A549 (cell line): Measurements from ENCODE around the gene SLC37A1. TPM values are rescaled to one million over a fixed set of nuclear protein-coding genes. Genes with fewer than 3 reads are reported as not detected.

Source experiments
- ATAC-seq, 2 experiments: fragments of 200-7000 bp in 1 of 2; fragments of >200 bp in 1 of 2; cut with Nextera tagmentation in 1 of 2; cut with Tn5 transposase in 1 of 2; 3 replicates each; pipeline versions ENCODE4 v1.8.0 to v1.9.1; 2018 to 2020; ENCODE audit warnings: mild to moderate bottlenecking in 1 of 2, moderate library complexity in 1 of 2
- CTCF ChIA-PET: fragments of 300-600 bp; sonication (Branson Sonifier 250); formaldehyde crosslinking; extraction: SDS; loops from one replicate; lab custom pipeline; 2021; ENCODE audit warnings: antibody characterized with exemption, inconsistent platforms; lab: Yijun Ruan, JAX
- POLR2A ChIA-PET: fragments of 350-600 bp; formaldehyde crosslinking; extraction: SDS; loops from one replicate; lab custom pipeline; 2021; ENCODE audit warnings: antibody characterized with exemption, inconsistent platforms; lab: Yijun Ruan, JAX
- DNase-seq, 2 experiments: peaks; one replicate each; pipeline versions ENCODE4 v3.0.0 to v3.0.0-alpha.2; 2011 to 2016; ENCODE audit warnings: low read depth in 1 of 2, low spot score in 1 of 2
- FAIRE-seq: peaks from 2 replicates; lab custom pipeline; 2011; peaks lifted over from hg19 to GRCh38; lab: Jason Lieb, UNC
- H3K27ac ChIP-seq, 2 experiments: fragments of >200 bp; sonication (Bioruptor Twin); formaldehyde crosslinking; 3 replicates each; pipeline ENCODE4 v1.5.1; 2016 to 2017
- H3K4me1 ChIP-seq: fragments of >200 bp; sonication (Bioruptor Twin); formaldehyde crosslinking; 3 replicates; pipeline ENCODE4 v1.6.1; 2016
- H3K4me2 ChIP-seq: fragments of >200 bp; sonication (Bioruptor Twin); formaldehyde crosslinking; 3 replicates; pipeline ENCODE4 v1.6.1; 2016
- H3K4me3 ChIP-seq: fragments of >200 bp; sonication (Bioruptor Twin); formaldehyde crosslinking; 3 replicates; pipeline ENCODE4 v1.5.1; 2016
- H3K9me3 ChIP-seq: fragments of >200 bp; sonication (Bioruptor Twin); formaldehyde crosslinking; 3 replicates; pipeline ENCODE4 v1.6.1; 2016
- ATOH8 ChIP-seq: fragments of 250-450 bp; sonication (Bioruptor Pico); IDR thresholded peaks from 2 replicates; pipeline ENCODE4 v1.5.0; 2020; ENCODE audit warnings: low read depth, mild to moderate bottlenecking, moderate library complexity
- BHLHE40 ChIP-seq: IDR thresholded peaks from 2 replicates; pipeline ENCODE4 v1.6.1; 2012; ENCODE audit warnings: low read depth, low read length, inconsistent platforms
- CBX8 ChIP-seq: fragments of 200-600 bp; sonication (generic); IDR thresholded peaks from 2 replicates; pipeline ENCODE4 v1.6.1; 2016
- CHD4 ChIP-seq: fragments of 200-600 bp; sonication (generic); IDR thresholded peaks from 2 replicates; pipeline ENCODE4 v1.6.1; 2016; ENCODE audit warnings: antibody characterized with exemption, mild to moderate bottlenecking, borderline replicate concordance
- CTCF ChIP-seq: fragments of >200 bp; sonication (Bioruptor Twin); formaldehyde crosslinking; IDR thresholded peaks from 3 replicates; pipeline ENCODE4 v1.5.1; 2016
- FOSL2 ChIP-seq, 2 experiments: fragments of 450-650 bp in 1 of 2; fragments of >200 bp in 1 of 2; sonication (Bioruptor Twin) in 1 of 2; formaldehyde crosslinking; IDR thresholded peaks; 2 replicates each; pipeline versions ENCODE4 v1.5.0 to v1.6.1; 2016 to 2020; ENCODE audit warnings: mild to moderate bottlenecking in 1 of 2, moderate library complexity in 1 of 2
- FOXS1 ChIP-seq: fragments of 250-450 bp; sonication (Bioruptor Pico); IDR thresholded peaks from 2 replicates; pipeline ENCODE4 v1.5.0; 2020; ENCODE audit warnings: mild to moderate bottlenecking, moderate library complexity
- HMGXB4 ChIP-seq: fragments of 250-450 bp; sonication (Bioruptor Pico); IDR thresholded peaks from 2 replicates; pipeline ENCODE4 v1.5.0; 2021; ENCODE audit warnings: mild to moderate bottlenecking, moderate library complexity, borderline replicate concordance
- MAFK ChIP-seq: fragments of 450-650 bp; IDR thresholded peaks from 2 replicates; pipeline ENCODE4 v1.6.1; 2014; ENCODE audit not compliant: partially characterized antibody
- MYC ChIP-seq: IDR thresholded peaks from 2 replicates; pipeline ENCODE4 v1.6.1; 2012; ENCODE audit warnings: mild to moderate bottlenecking, inconsistent platforms, low read length, improper control_type of control experiment, borderline replicate concordance
- NFE2L2 ChIP-seq: fragments of 150-350 bp; conservative IDR thresholded peaks from 2 replicates; pipeline ENCODE4 v1.6.1; 2014; ENCODE audit warnings: low read length
- PBX3 ChIP-seq: IDR thresholded peaks from 2 replicates; pipeline ENCODE4 v1.6.1; 2012
- POLR2A ChIP-seq: IDR thresholded peaks from 2 replicates; pipeline ENCODE4 v1.6.1; 2012; ENCODE audit warnings: mild to moderate bottlenecking, low read length
- POLR2AphosphoS2 ChIP-seq: conservative IDR thresholded peaks from 2 replicates; pipeline ENCODE4 v1.6.1; 2012; ENCODE audit warnings: low read length, improper control_type of control experiment, inconsistent platforms
- RAD21 ChIP-seq, 2 experiments: fragments of >200 bp in 1 of 2; sonication (Bioruptor Twin) in 1 of 2; formaldehyde crosslinking in 1 of 2; IDR thresholded peaks in 1 of 2; conservative IDR thresholded peaks in 1 of 2; 2 replicates in 1 of 2; 3 replicates in 1 of 2; pipeline ENCODE4 v1.6.1; 2012 to 2018; ENCODE audit warnings: inconsistent platforms in 1 of 2
- RFX5 ChIP-seq: fragments of 450-650 bp; IDR thresholded peaks from 2 replicates; pipeline ENCODE4 v1.7.1; 2014; ENCODE audit warnings: antibody characterized with exemption, mild to moderate bottlenecking, moderate library complexity
- SMC3 ChIP-seq: fragments of >200 bp; sonication (Bioruptor Twin); formaldehyde crosslinking; IDR thresholded peaks from 3 replicates; pipeline ENCODE4 v1.6.1; 2018; ENCODE audit warnings: inconsistent platforms
- TP53 ChIP-seq: fragments of 250-450 bp; sonication (Bioruptor Pico); IDR thresholded peaks from 2 replicates; pipeline ENCODE4 v1.5.0; 2021; ENCODE audit warnings: mild to moderate bottlenecking, moderate library complexity
- WGBS: methylation state at CpG from one replicate; pipeline ENCODE4 v1.1.6; 2017; ENCODE audit errors: missing lambda C conversion rate; 5-methylcytosine and 5-hydroxymethylcytosine counted together
- polyA plus RNA-seq, 4 experiments: library from polyadenylated mRNA; depleted of rRNA in 3 of 4; stranded (reverse); fragments of >200 nt; fragmentation: RNase III in 1 of 4; extraction: RNeasy Plus Mini Kit Qiagen cat#74134 plus additional on column Dnase treatment in 1 of 4; gene quantifications; 2 replicates in 3 of 4; 3 replicates in 1 of 4; pipeline ENCODE4 v1.2.3, GENCODE V29; 2011 to 2017

Gene SLC37A1
- polyA plus RNA-seq, 2 of the 4 experiments (the other 2 are of a cell fraction) = 1.9 to 2.1 TPM

GRCh38 chr21:42599962-42600361 lies 86.3 kb downstream of the SLC37A1 start (continued):
- no peak for TF ChIP-seq TP53 (CRISPR knock-in tag)

GRCh38 chr21:42601656-42602055 lies 88.0 kb downstream of the SLC37A1 start:
- CTCF ChIA-PET = no interaction called here
- ATAC-seq = no peak
- 53% methylated on average over 4 of the region's 4 CpGs for WGBS

GRCh38 chr21:42607102-42607501 lies 93.5 kb downstream of the SLC37A1 start:
- POLR2A ChIA-PET = no interaction called here
- no peak for ATAC-seq

More at GRCh38 chr21:42601656-42602055, 88.0 kb downstream of the SLC37A1 start:
- no peak overlapping the region for H3K27ac ChIP-seq
- no peak for DNase-seq
- no peak overlapping the region for H3K4me3 ChIP-seq
- POLR2A ChIA-PET = no interaction called here
- no peak for TF ChIP-seq HMGXB4 (CRISPR knock-in tag)
- no peak for TF ChIP-seq RAD21 (conservative IDR thresholded peaks at IDR 0.05 in 1 of 2, IDR thresholded peaks at IDR 0.05 in 1 of 2)
- TF ChIP-seq CBX8 = no peak
- TF ChIP-seq MYC = no peak
- no peak for TF ChIP-seq PBX3
- TF ChIP-seq RFX5 = no peak
- no peak for TF ChIP-seq BHLHE40
- H3K9me3 ChIP-seq = 0 out of 3 replicates have a peak, but pooled peaks cover 4% of the 10 kb centered on the region
- no peak for FAIRE-seq
- H3K4me2 ChIP-seq = no peak overlapping the region
- H3K4me1 ChIP-seq = no peaks in the 10 kb centered on the region

More at GRCh38 chr21:42607102-42607501, 93.5 kb downstream of the SLC37A1 start:
- Histone ChIP-seq H3K9me3 (0 out of 3 replicates have a peak, but pooled peaks cover 4% of the 10 kb centered on the region), H3K4me1 (no peaks in the 10 kb centered on the region), H3K27ac (no peak overlapping the region), H3K4me2 (no peak overlapping the region), H3K4me3 (no peak overlapping the region)
- TF ChIP-seq CBX8 (no peak), CTCF (no peak), POLR2AphosphoS2 (no peak), TP53 (CRISPR knock-in tag) (no peak), NFE2L2 (no peak), SMC3 (no peak), CHD4 (no peak), POLR2A (no peak), FOXS1 (CRISPR knock-in tag) (no peak), ATOH8 (CRISPR knock-in tag) (no peak), MAFK (no peak), FOSL2 (IDR thresholded peaks at IDR 0.05) (no peak), FOSL2 (CRISPR knock-in tag; IDR thresholded peaks at IDR 0.05) (no peak)
- FAIRE-seq (no peak), DNase-seq (no peak)
- 45% methylated on average over 4 of the region's 4 CpGs for WGBS
- CTCF ChIA-PET = interaction anchor here (1.1 kb wide), 1 partner anchor 14 kb away, joined by 3 read pairs; no protein-coding TSS in a partner anchor
